ENCODE data around the gene SYNGR4. TPM values are rescaled to one million over a fixed set of nuclear protein-coding genes. Genes with fewer than 3 reads are reported as not detected.

SYNGR4 gene
- total RNA-seq, 2 donors from 2014 or later: not detected

DNA sequence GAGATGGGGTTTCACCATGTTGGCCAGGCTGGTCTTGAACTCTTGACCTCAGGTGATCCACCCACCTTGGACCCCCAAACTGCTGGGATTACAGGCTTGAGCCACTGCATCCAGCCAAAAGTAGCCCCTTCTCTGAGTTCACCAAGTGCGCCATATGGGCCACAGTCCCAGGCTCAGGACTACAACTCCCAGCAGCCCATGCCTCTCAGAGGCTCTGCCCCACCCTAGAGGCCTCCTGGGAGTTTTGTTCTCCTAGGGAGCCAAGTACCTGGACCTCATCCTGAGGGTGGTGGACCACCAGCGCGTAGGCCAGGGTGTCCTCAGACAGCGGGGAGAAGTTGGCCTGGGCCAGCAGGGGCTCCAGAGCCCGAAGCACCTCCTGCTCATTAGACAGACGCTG, 19.3 kb upstream of the SYNGR4 start:
- DNase-seq: no peak
- no peak overlapping the region for H3K4me3 ChIP-seq
- no peaks in the 10 kb centered on the region for H3K27me3 ChIP-seq
- H3K9ac ChIP-seq (ENCODE audit: low read depth in 2 of 2, low read length in 2 of 2): no peak overlapping the region
- intact Hi-C loops (cut with DNase I): loop anchor here (10.0 kb wide), 1 partner anchor 80 kb away; no protein-coding TSS in a partner anchor
- no peaks in the 10 kb centered on the region for H3K36me3 ChIP-seq
- no peak overlapping the region for H3K27ac ChIP-seq
- no peaks in the 10 kb centered on the region for H3K4me1 ChIP-seq
- TF ChIP-seq, protein P1, sequence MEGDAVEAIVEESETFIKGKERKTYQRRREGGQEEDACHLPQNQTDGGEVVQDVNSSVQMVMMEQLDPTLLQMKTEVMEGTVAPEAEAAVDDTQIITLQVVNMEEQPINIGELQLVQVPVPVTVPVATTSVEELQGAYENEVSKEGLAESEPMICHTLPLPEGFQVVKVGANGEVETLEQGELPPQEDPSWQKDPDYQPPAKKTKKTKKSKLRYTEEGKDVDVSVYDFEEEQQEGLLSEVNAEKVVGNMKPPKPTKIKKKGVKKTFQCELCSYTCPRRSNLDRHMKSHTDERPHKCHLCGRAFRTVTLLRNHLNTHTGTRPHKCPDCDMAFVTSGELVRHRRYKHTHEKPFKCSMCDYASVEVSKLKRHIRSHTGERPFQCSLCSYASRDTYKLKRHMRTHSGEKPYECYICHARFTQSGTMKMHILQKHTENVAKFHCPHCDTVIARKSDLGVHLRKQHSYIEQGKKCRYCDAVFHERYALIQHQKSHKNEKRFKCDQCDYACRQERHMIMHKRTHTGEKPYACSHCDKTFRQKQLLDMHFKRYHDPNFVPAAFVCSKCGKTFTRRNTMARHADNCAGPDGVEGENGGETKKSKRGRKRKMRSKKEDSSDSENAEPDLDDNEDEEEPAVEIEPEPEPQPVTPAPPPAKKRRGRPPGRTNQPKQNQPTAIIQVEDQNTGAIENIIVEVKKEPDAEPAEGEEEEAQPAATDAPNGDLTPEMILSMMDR (IDR thresholded peaks at IDR 0.05): no peak
- H3K9me3 ChIP-seq: no peaks in the 10 kb centered on the region

DNA sequence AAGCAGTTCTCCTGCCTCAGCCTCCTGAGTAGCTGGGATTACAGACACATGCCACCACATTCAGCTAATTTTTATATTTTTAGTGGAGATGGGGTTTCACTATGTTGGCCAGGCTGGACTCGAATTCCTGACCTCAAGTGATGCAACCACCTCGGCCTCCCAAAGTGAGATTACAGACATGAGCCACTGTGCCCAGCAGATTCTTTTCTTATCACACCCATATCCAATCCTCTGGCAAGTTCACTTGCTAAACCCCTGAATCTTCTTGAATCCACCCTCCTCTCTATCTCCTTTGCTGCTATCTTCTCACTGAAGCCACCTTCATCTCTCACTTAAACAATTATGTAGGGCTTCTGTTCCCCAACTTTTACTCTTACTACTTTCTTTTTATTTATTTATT, 18.0 kb upstream of the SYNGR4 start:
- DNase-seq: no peak
- intact Hi-C loops (cut with DNase I): loop anchor here (10.0 kb wide), 1 partner anchor 81 kb away; no protein-coding TSS in a partner anchor
- no peaks in the 10 kb centered on the region for H3K27me3 ChIP-seq
- no peak overlapping the region for H3K9ac ChIP-seq (ENCODE audit: low read depth in 2 of 2, low read length in 2 of 2)
- H3K9me3 ChIP-seq: no peaks in the 10 kb centered on the region
- TF ChIP-seq, protein P1 (IDR thresholded peaks at IDR 0.05): no peak
- H3K36me3 ChIP-seq: no peaks in the 10 kb centered on the region
- no peaks in the 10 kb centered on the region for H3K4me1 ChIP-seq
- no peak overlapping the region for H3K4me3 ChIP-seq
- no peak overlapping the region for H3K27ac ChIP-seq

DNA sequence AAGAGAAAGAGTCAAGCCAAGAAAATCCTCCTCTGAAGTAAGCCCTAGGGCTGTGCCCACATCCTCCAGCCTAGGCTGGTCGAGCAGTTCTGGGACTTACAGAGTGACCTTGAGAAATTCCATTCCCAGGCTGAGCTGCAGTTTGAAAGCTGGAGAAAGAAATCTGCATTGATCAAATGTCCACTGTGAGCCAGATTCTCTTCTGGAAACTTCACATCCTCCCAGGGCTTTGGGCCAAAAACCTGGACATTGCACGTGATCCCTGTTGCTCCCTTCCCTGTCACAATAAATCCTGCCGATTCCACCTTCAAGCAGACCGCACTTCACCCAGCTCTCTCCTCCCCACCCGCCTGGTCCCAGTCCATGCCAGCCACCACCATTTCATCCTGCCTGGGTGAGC, 16.1 kb upstream of the SYNGR4 start:
- TF ChIP-seq, protein P1 (IDR thresholded peaks at IDR 0.05): no peak

DNA sequence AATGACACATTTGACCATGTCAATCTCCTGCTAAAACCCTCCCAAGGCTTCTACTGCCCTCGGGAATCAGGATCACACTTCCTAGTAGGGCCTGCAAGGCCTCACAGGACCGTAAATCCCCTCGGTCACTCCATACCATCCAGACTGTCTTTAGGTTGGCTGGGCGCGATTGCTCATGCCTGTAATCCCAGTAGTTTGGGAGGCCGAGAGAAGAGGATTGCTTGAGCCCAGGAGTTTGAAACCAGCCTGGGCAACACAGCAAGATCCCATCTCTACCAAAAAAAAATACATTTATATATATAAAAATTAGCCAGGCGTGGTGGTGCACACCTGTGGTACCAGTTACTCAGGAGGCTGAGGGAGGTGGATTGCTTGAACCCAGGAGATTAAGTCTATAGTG, 15.4 kb upstream of the SYNGR4 start:
- H3K4me3 ChIP-seq: no peak overlapping the region
- H3K4me1 ChIP-seq: no peaks in the 10 kb centered on the region
- DNase-seq: no peak
- no peaks in the 10 kb centered on the region for H3K36me3 ChIP-seq
- TF ChIP-seq, protein P1 (IDR thresholded peaks at IDR 0.05): no peak
- H3K27ac ChIP-seq: no peak overlapping the region
- intact Hi-C loops (cut with DNase I): loop anchor here (10.0 kb wide), 1 partner anchor 84 kb away; no protein-coding TSS in a partner anchor
- no peak overlapping the region for H3K9ac ChIP-seq (ENCODE audit: low read depth in 2 of 2, low read length in 2 of 2)
- H3K27me3 ChIP-seq: no peaks in the 10 kb centered on the region
- no peaks in the 10 kb centered on the region for H3K9me3 ChIP-seq

More for the DNA sequence above, 16.1 kb upstream of the SYNGR4 start:
- H3K9me3 ChIP-seq: no peaks in the 10 kb centered on the region
- no peak for DNase-seq
- no peak overlapping the region for H3K27ac ChIP-seq
- intact Hi-C loops (cut with DNase I): loop anchor here (10.0 kb wide), 1 partner anchor 83 kb away; no protein-coding TSS in a partner anchor
- H3K36me3 ChIP-seq: no peaks in the 10 kb centered on the region
- H3K9ac ChIP-seq (ENCODE audit: low read depth in 2 of 2, low read length in 2 of 2): no peak overlapping the region
- no peaks in the 10 kb centered on the region for H3K4me1 ChIP-seq
- no peaks in the 10 kb centered on the region for H3K27me3 ChIP-seq
- no peak overlapping the region for H3K4me3 ChIP-seq

DNA sequence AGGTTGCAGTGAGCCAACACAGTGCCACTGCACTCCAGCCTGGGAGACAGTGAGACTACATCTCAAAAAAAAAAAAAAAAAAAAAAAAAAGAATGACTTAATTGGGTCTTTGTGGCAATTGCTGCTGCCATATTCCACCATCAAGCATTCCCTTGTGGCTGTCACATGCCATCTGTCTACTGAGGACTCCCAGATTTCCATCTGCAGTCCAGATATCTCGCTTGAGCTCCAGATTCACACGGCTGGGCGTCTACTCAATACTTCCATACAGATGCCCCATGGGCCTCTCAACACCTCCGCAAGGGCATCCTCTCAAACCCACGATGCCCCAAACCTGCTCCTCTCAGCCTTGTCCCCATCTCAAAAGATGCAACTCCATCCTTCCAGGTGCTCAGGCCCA, 13.3 kb upstream of the SYNGR4 start:
- no peaks in the 10 kb centered on the region for H3K4me1 ChIP-seq
- H3K4me3 ChIP-seq: no peak overlapping the region
- intact Hi-C loops (cut with DNase I): loop anchor here (5.0 kb wide), 1 partner anchor 41 kb away; the partner anchor contains the start of genes GRIN2D and KDELR1
- TF ChIP-seq, protein P1 (IDR thresholded peaks at IDR 0.05): no peak
- no peaks in the 10 kb centered on the region for H3K9me3 ChIP-seq
- H3K36me3 ChIP-seq: no peaks in the 10 kb centered on the region
- no peak for DNase-seq
- no peak overlapping the region for H3K9ac ChIP-seq (ENCODE audit: low read depth in 2 of 2, low read length in 2 of 2)
- no peak overlapping the region for H3K27ac ChIP-seq
- no peaks in the 10 kb centered on the region for H3K27me3 ChIP-seq

All from colonic mucosa (tissue), 4 donors.